ENCODE results near the gene MRPS31. TPM values are rescaled to one million over a fixed set of nuclear protein-coding genes. Genes with fewer than 3 reads are reported as not detected.

The MRPS31 gene
- total RNA-seq, 2 experiments from 2014 or later, result 27.0 to 60.2 TPM

GRCh38 chr13:40796649-40797048, 25.7 kb upstream of the MRPS31 start:
- Histone ChIP-seq H3K9me3 (ENCODE audit: low read length) (no peaks in the 10 kb centered on the region), H3K4me2 (ENCODE audit: low read length) (no peak overlapping the region), H3K27ac (ENCODE audit: low read depth, low read length, poor library complexity, severe bottlenecking) (no peak overlapping the region), H3K36me3 (ENCODE audit: insufficient read depth, low read length) (peaks cover 74% of the 10 kb centered on the region), H3K9me2 (ENCODE audit: insufficient read depth, low read length) (no peaks in the 10 kb centered on the region), H2AFZ (ENCODE audit: low read length) (no peak overlapping the region), H3K4me1 (ENCODE audit: insufficient read depth, low read length, poor library complexity, severe bottlenecking) (peaks cover 22% of the 10 kb centered on the region), H3K4me3 (ENCODE audit: low read depth, low read length, poor library complexity, severe bottlenecking) (no peak overlapping the region), H3K79me2 (ENCODE audit: insufficient read depth, low read depth, low read length) (peaks cover 9% of the 10 kb centered on the region; the same call in 1 of the 2 replicates), H4K20me1 (ENCODE audit: insufficient read depth, low read length) (no peaks in the 10 kb centered on the region)
- intact Hi-C loops (cut with micrococcal nuclease; ENCODE audit: unreplicated experiment), result no loop called here
- CTCF ChIA-PET (ENCODE audit: unreplicated experiment), result no interaction called here
- TF ChIP-seq CTCF (conservative IDR thresholded peaks at IDR 0.05; ENCODE audit: low read length) (no peak), EZH2phosphoT487 (IDR thresholded peaks at IDR 0.05; ENCODE audit: borderline replicate concordance, low read depth, low read length) (no peak)
- POLR2A ChIA-PET, result interaction anchor here (0.6 kb wide), 1 partner anchor 115 kb away, joined by 3 read pairs; no protein-coding TSS in a partner anchor
- BruUV-seq (replicated peaks), result no TSS peak
- DNase-seq (ENCODE audit: low spot score), result no peak

GRCh38 chr13:40794414-40795368, 23.7 kb upstream of the MRPS31 start:
- intact Hi-C loops (cut with micrococcal nuclease; ENCODE audit: unreplicated experiment), result loop anchor here (5.0 kb wide), 3 partner anchors 198 to 708 kb away; partner anchors contain the start of gene WBP4
- no peak overlapping the region for H3K27ac ChIP-seq (ENCODE audit: low read depth, low read length, poor library complexity, severe bottlenecking)
- H3K36me3 ChIP-seq (ENCODE audit: insufficient read depth, low read length), result peaks cover 55% of the 10 kb centered on the region
- H3K79me2 ChIP-seq (ENCODE audit: insufficient read depth, low read depth, low read length), result peaks cover 26% of the 10 kb centered on the region; the same call in 1 of the 2 replicates
- POLR2A ChIA-PET, result interaction anchor here (0.7 to 1.6 kb wide), 3 partner anchors 19 to 151 kb away, joined by 3 to 4 read pairs (median 4); no protein-coding TSS in a partner anchor
- TF ChIP-seq CTCF (conservative IDR thresholded peaks at IDR 0.05; ENCODE audit: low read length), result no peak
- TF ChIP-seq EZH2phosphoT487 (IDR thresholded peaks at IDR 0.05; ENCODE audit: borderline replicate concordance, low read depth, low read length), result no peak
- no peaks in the 10 kb centered on the region for H4K20me1 ChIP-seq (ENCODE audit: insufficient read depth, low read length)
- H3K4me2 ChIP-seq (ENCODE audit: low read length), result no peak overlapping the region
- no peaks in the 10 kb centered on the region for H3K9me2 ChIP-seq (ENCODE audit: insufficient read depth, low read length)
- peaks cover 40% of the 10 kb centered on the region for H3K4me1 ChIP-seq (ENCODE audit: insufficient read depth, low read length, poor library complexity, severe bottlenecking)
- H3K9me3 ChIP-seq (ENCODE audit: low read length), result no peaks in the 10 kb centered on the region
- no peak overlapping the region for H3K4me3 ChIP-seq (ENCODE audit: low read depth, low read length, poor library complexity, severe bottlenecking)
- DNase-seq (ENCODE audit: low spot score), result no peak
- H2AFZ ChIP-seq (ENCODE audit: low read length), result no peak overlapping the region
- BruUV-seq (replicated peaks), result no TSS peak
- CTCF ChIA-PET (ENCODE audit: unreplicated experiment), result no interaction called here

All from OCI-LY7 (cell line).